Panc1 (cell line): ENCODE measurements around the gene TM2D1. TPM values are rescaled to one million over a fixed set of nuclear protein-coding genes. Genes with fewer than 3 reads are reported as not detected.
A peak's percentile ranks its signal among the peaks of the same experiment; 100 is the strongest.

Experiments
- ATAC-seq: fragments of 200-7000 bp; cut with Tn5 transposase; 2 replicates; pipeline ENCODE4 v1.9.1; 2020; ENCODE audit warnings: mild to moderate bottlenecking, moderate library complexity
- BruUV-seq: library from RNA; stranded (reverse); fragments of 400-500 nt; replicated peaks from 2 replicates; lab custom pipeline; 2021; lab: Mats Ljungman, UMichigan
- CTCF ChIA-PET: fragments of 300-600 bp; sonication (Branson Sonifier 250); formaldehyde crosslinking; loops from one replicate; lab custom pipeline; 2022; ENCODE audit warnings: antibody characterized with exemption; lab: Charles Lee
- POLR2A ChIA-PET: fragments of 300-600 bp; sonication (Branson Sonifier 250); formaldehyde crosslinking; loops from one replicate; lab custom pipeline; 2022; ENCODE audit warnings: antibody characterized with exemption; lab: Charles Lee
- DNase-seq: peaks from one replicate; pipeline ENCODE4 v3.0.0-alpha.2; 2010; ENCODE audit warnings: low read depth, low spot score
- H3K27ac ChIP-seq: 2 replicates; pipeline ENCODE4 v1.5.1; 2011; ENCODE audit warnings: mild to moderate bottlenecking, low read length, inconsistent platforms
- H3K27me3 ChIP-seq: fragments of 200-500 bp; sonication (Bioruptor generic); 2 replicates; pipeline ENCODE4 v1.6.0; 2014; ENCODE audit warnings: low read length, inconsistent platforms; ENCODE audit not compliant: control insufficient read depth, insufficient read depth
- H3K36me3 ChIP-seq: fragments of 200-500 bp; sonication (Bioruptor generic); 2 replicates; pipeline ENCODE4 v1.5.1; 2014; ENCODE audit warnings: inconsistent platforms, mild to moderate bottlenecking, low read length, moderate library complexity; ENCODE audit not compliant: control insufficient read depth, insufficient read depth
- H3K4me1 ChIP-seq: 2 replicates; pipeline ENCODE4 v1.5.1; 2011; ENCODE audit warnings: inconsistent platforms, mild to moderate bottlenecking, low read length, moderate library complexity; ENCODE audit not compliant: control insufficient read depth, insufficient read depth
- H3K4me3 ChIP-seq, 2 experiments: 2 replicates each; pipeline ENCODE4 v1.5.1; 2011 to 2012; ENCODE audit warnings: low read depth in 2 of 2, low read length in 2 of 2, mild to moderate bottlenecking in 2 of 2, inconsistent platforms in 1 of 2, moderate library complexity in 1 of 2
- H3K9me3 ChIP-seq: fragments of 200-500 bp; sonication (Bioruptor generic); 2 replicates; pipeline ENCODE4 v1.5.1; 2014; ENCODE audit warnings: low read depth, mild to moderate bottlenecking, inconsistent platforms, low read length, moderate library complexity; ENCODE audit not compliant: control insufficient read depth, insufficient read depth
- POLR2AphosphoS5 ChIP-seq: IDR thresholded peaks from 2 replicates; pipeline ENCODE4 v1.6.1; 2012; ENCODE audit warnings: mild to moderate bottlenecking, low read depth, low read length, moderate library complexity
- SIN3A ChIP-seq: IDR thresholded peaks from 2 replicates; pipeline ENCODE4 v1.6.1; 2012; ENCODE audit warnings: low read depth, mild to moderate bottlenecking, low read length, moderate library complexity, borderline replicate concordance; ENCODE audit not compliant: insufficient read depth
- TCF7L2 ChIP-seq: IDR thresholded peaks from 2 replicates; pipeline ENCODE4 v1.6.1; 2011; ENCODE audit warnings: mild to moderate bottlenecking, low read depth, low read length, inconsistent platforms
- in situ Hi-C: cut with HindIII; loops from 2 replicates; pipeline ENCODE4 v1.10.0; 2016; ENCODE audit warnings: low sequenced_read_pairs, low pct_unique_long_range_greater_than_20kb
- intact Hi-C: fragments of 100-400 bp; cut with micrococcal nuclease; formaldehyde crosslinking; loops from one replicate; pipeline ENCODE4 v1.10.0; 2022; ENCODE audit not compliant: unreplicated experiment
- total RNA-seq: library from RNA; stranded (reverse); gene quantifications from one replicate; pipeline ENCODE4 v1.2.1, GENCODE V29; 2021; ENCODE audit not compliant: unreplicated experiment
- TF ChIP-seq, protein P1 (sequence below): fragments of 450-650 bp; IDR thresholded peaks from 2 replicates; pipeline ENCODE4 v1.5.1; 2017; ENCODE audit warnings: mild to moderate bottlenecking
- TF ChIP-seq, protein P2 (sequence below), 2 experiments: IDR thresholded peaks; 2 replicates each; pipeline ENCODE4 v1.6.1; 2011 to 2012; ENCODE audit warnings: low read depth in 2 of 2, control low read depth in 1 of 2, low read length in 1 of 2, mild to moderate bottlenecking in 1 of 2, moderate library complexity in 1 of 2; ENCODE audit not compliant: insufficient read depth in 1 of 2

Gene TM2D1
- total RNA-seq, 1 experiment from 2014 or later: 43.2 TPM

DNA sequence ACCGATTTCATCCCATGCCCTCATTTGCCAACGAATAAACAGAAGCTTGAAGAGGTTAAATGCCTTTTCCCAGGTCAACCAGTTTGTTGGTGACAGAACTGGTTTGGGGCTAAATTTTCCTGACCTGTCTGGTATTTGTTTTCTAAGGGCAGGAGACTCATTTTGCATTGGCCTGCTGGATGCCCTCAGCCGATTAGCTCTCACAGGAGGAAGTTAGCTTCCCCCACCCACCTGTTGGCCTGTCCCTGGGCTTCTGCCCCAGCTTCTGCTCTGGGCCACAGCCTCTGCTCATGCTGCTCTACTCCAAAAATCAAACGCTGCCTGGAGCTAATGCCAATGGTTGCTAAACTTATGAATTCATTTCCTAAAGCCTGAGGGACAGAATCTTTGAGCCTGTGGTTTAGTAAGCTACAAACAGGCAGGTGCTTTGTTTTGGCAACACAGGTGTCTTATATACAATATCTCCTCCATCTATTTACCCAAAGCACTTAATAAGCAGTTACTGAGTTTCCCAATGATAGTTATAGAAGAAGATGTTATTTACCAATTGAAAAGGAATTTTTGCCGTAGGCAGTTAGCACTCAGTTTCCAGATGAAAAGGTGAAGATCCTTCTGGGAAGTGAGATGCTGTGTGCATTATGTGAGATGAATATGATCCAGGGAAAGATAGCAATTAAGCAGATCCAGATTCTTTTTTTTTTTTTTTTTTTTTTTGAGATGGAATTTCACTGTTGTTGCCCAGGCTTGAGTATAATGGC, 82.3 kb downstream of the TM2D1 start:
- DNase-seq: no peak
- Histone ChIP-seq H3K36me3 (no peaks in the 10 kb centered on the region), H3K9me3 (no peaks in the 10 kb centered on the region), H3K4me1 (peaks cover 3% of the 10 kb centered on the region; the same call in 1 of the 2 replicates), H3K27ac (no peak overlapping the region), H3K4me3 (no peak overlapping the region), H3K27me3 (no peaks in the 10 kb centered on the region)
- in situ Hi-C loops: no loop called here
- ATAC-seq: no peak
- BruUV-seq: no TSS peak
- ChIA-PET CTCF (no interaction called here), POLR2A (no interaction called here)
- intact Hi-C loops: no loop called here
- TF ChIP-seq SIN3A: no peak
- TF ChIP-seq, protein P1, sequence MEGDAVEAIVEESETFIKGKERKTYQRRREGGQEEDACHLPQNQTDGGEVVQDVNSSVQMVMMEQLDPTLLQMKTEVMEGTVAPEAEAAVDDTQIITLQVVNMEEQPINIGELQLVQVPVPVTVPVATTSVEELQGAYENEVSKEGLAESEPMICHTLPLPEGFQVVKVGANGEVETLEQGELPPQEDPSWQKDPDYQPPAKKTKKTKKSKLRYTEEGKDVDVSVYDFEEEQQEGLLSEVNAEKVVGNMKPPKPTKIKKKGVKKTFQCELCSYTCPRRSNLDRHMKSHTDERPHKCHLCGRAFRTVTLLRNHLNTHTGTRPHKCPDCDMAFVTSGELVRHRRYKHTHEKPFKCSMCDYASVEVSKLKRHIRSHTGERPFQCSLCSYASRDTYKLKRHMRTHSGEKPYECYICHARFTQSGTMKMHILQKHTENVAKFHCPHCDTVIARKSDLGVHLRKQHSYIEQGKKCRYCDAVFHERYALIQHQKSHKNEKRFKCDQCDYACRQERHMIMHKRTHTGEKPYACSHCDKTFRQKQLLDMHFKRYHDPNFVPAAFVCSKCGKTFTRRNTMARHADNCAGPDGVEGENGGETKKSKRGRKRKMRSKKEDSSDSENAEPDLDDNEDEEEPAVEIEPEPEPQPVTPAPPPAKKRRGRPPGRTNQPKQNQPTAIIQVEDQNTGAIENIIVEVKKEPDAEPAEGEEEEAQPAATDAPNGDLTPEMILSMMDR: no peak
- no peak for TF ChIP-seq TCF7L2
- TF ChIP-seq, protein P2, sequence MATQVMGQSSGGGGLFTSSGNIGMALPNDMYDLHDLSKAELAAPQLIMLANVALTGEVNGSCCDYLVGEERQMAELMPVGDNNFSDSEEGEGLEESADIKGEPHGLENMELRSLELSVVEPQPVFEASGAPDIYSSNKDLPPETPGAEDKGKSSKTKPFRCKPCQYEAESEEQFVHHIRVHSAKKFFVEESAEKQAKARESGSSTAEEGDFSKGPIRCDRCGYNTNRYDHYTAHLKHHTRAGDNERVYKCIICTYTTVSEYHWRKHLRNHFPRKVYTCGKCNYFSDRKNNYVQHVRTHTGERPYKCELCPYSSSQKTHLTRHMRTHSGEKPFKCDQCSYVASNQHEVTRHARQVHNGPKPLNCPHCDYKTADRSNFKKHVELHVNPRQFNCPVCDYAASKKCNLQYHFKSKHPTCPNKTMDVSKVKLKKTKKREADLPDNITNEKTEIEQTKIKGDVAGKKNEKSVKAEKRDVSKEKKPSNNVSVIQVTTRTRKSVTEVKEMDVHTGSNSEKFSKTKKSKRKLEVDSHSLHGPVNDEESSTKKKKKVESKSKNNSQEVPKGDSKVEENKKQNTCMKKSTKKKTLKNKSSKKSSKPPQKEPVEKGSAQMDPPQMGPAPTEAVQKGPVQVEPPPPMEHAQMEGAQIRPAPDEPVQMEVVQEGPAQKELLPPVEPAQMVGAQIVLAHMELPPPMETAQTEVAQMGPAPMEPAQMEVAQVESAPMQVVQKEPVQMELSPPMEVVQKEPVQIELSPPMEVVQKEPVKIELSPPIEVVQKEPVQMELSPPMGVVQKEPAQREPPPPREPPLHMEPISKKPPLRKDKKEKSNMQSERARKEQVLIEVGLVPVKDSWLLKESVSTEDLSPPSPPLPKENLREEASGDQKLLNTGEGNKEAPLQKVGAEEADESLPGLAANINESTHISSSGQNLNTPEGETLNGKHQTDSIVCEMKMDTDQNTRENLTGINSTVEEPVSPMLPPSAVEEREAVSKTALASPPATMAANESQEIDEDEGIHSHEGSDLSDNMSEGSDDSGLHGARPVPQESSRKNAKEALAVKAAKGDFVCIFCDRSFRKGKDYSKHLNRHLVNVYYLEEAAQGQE (IDR thresholded peaks at IDR 0.05; ENCODE audit: insufficient read depth in 1 of 2, low read depth in 2 of 2, low read length in 1 of 2): no peak
- no peak for TF ChIP-seq POLR2AphosphoS5

DNA sequence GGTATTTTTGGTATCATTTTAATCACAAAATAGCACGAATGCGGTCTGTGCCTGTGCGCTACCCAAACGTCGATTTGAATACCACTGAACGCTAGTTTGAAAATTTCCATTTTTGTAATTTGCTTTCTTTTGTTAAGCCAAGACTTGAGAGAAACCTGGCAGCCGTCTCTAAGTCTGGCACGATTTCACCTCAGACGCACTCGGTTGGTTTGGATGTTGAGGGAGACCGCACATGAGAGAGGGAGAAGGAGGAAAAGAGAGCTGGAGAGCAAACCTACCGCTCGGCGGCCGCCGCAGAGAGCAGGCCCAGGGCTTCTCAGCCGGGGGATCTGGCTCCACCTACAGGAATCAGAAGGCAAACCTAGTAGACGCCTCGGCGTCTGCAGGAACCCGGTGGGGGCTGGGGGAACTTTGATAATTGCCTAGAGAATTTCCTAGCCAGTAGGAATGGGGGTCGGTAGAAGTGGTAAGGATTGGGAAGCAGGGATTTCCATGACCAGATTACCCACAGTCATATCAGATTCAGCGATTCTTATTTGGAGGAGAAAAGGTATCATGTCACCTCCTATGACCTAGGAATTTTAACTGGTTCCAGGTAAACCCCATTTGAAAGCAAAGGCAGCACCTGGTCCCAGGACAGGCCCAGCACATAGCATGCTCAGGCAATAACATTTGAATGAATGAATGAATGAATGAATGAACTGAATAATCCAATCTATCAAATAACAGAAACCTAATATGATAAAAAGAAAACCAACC, 83.2 kb downstream of the TM2D1 start:
- in situ Hi-C loops: no loop called here
- CTCF ChIA-PET: no interaction called here

More for the DNA sequence above, 83.2 kb downstream of the TM2D1 start:
- peak; percentile 99 for ATAC-seq
- BruUV-seq: no TSS peak
- peaks cover 3% of the 10 kb centered on the region; the same call in 1 of the 2 replicates for H3K4me1 ChIP-seq
- intact Hi-C loops: no loop called here
- H3K4me3 ChIP-seq: peak overlapping the region in 1 of 2 experiments; percentile 29; a peak in 2 of 4 replicates
- POLR2A ChIA-PET: no interaction called here
- no peaks in the 10 kb centered on the region for H3K9me3 ChIP-seq
- no peak overlapping the region for H3K27ac ChIP-seq
- no peaks in the 10 kb centered on the region for H3K27me3 ChIP-seq
- TF ChIP-seq SIN3A (no peak), POLR2AphosphoS5 (no peak), TCF7L2 (no peak)
- TF ChIP-seq, protein P1: peak; percentile 94
- TF ChIP-seq, protein P2 (IDR thresholded peaks at IDR 0.05; ENCODE audit: insufficient read depth in 1 of 2, low read depth in 2 of 2, low read length in 1 of 2): no peak
- no peak for DNase-seq
- H3K36me3 ChIP-seq: no peaks in the 10 kb centered on the region
